ENCODE data around the gene VENTX.

Gene VENTX

GRCh38 chr10:133289761-133290160, 52.1 kb downstream of the VENTX start:
- no peak for DNase-seq (ENCODE audit: low spot score)
